Naive B cell (primary cell): ENCODE results near the gene CASP6. TPM values are rescaled to one million over a fixed set of nuclear protein-coding genes. Genes with fewer than 3 reads are reported as not detected.
"Not testable (repeated sequence)": the region's sequence is repeated elsewhere in the genome, so short reads cannot be mapped to it uniquely, and the experiment has no call there.

Source experiments
- ATAC-seq, 2 donors: fragments of 150-1000 bp; cut with Tn5 transposase; 2 replicates each; pipeline ENCODE4 v1.10.0; 2021; ENCODE audit warnings: low read depth in 2 of 2, mild to moderate bottlenecking in 2 of 2, moderate library complexity in 2 of 2
- DNase-seq: peaks from one replicate; pipeline ENCODE4 v3.0.0; 2022
- H3K27ac Mint-ChIP-seq, 6 donors: one replicate each; pipeline ENCODE4 v1.8.0; 2020 to 2022; ENCODE audit warnings: mild to moderate bottlenecking in 6 of 6, mixed read lengths in 6 of 6, moderate library complexity in 5 of 6, inconsistent platforms in 2 of 6
- H3K27me3 Mint-ChIP-seq, 3 donors: one replicate each; pipeline ENCODE4 v1.8.0; 2021 to 2022; ENCODE audit warnings: mixed read lengths in 3 of 3, mild to moderate bottlenecking in 1 of 3
- H3K36me3 Mint-ChIP-seq, 2 donors: one replicate each; pipeline ENCODE4 v1.8.0; 2020 to 2022; ENCODE audit warnings: mixed read lengths in 2 of 2, inconsistent platforms in 1 of 2, mild to moderate bottlenecking in 1 of 2
- H3K4me1 Mint-ChIP-seq, 3 donors: one replicate each; pipeline ENCODE4 v1.8.0; 2020 to 2022; ENCODE audit warnings: mixed read lengths in 3 of 3, inconsistent platforms in 1 of 3, mild to moderate bottlenecking in 1 of 3, moderate library complexity in 1 of 3
- H3K4me3 Mint-ChIP-seq, 8 donors: one replicate each; pipeline ENCODE4 v1.8.0; 2020 to 2022; ENCODE audit warnings: mild to moderate bottlenecking in 8 of 8, mixed read lengths in 8 of 8, moderate library complexity in 8 of 8, inconsistent platforms in 2 of 8
- H3K9me3 Mint-ChIP-seq, 7 donors: one replicate each; pipeline ENCODE4 v1.8.0; 2020 to 2022; ENCODE audit warnings: mixed read lengths in 7 of 7, mild to moderate bottlenecking in 5 of 7, inconsistent platforms in 2 of 7, moderate library complexity in 1 of 7
- polyA plus RNA-seq, 6 donors: library from polyadenylated mRNA; unstranded; fragments of 300-500 nt; fragmentation: Illumina TruSeq; gene quantifications; one replicate each; pipeline ENCODE4 v1.2.3, GENCODE V29; 2021; ENCODE audit warnings: low read depth in 6 of 6

Gene CASP6
- polyA plus RNA-seq, 6 donors from 2014 or later = 7.4 to 20.4 (median 16.0) TPM

DNA sequence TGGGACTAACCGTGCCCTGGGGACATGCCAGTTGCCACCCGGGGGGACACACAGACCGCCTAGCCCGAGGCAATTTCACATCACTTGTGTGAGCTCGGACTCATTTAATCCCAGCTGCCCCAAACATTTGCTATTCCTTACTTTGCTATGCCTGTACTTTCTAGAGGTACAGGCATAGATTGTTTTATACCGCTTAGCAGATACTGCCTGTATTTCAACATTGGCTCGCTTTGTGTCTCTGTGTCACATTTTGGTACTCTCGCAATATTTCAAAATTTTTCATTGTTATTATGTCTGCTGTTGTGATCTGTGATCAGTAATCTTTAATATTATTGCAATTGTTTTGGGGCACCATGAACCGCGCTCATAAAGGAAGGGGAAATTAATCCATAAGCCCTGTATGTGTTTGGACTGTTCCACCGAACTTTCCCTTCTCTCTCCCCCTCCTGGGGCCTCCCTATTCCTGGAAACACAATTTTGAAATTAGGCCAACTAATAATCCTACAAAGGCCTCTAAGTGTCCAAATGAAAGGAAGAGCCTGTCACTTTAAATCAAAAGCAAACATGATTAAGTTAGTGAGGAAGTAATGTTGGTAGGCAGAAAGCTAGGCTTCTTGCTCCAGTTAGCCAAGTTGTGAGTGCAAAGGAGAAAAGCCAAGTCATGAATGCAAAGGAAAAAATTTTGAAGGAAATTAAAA, 568 bp upstream of the CASP6 start:
- peak overlapping the region; percentile 63 to 88 (median 78) for H3K27ac Mint-ChIP-seq
- no peak for DNase-seq
- H3K36me3 Mint-ChIP-seq = no peaks in the 10 kb centered on the region
- no peaks in the 10 kb centered on the region for H3K9me3 Mint-ChIP-seq
- H3K27me3 Mint-ChIP-seq = no peaks in the 10 kb centered on the region
- H3K4me1 Mint-ChIP-seq = peaks cover 22 to 28% (median 23%) of the 10 kb centered on the region in 3 donors
- H3K4me3 Mint-ChIP-seq = peak overlapping the region; percentile 93 to 96 (median 95)
- no peak for ATAC-seq

DNA sequence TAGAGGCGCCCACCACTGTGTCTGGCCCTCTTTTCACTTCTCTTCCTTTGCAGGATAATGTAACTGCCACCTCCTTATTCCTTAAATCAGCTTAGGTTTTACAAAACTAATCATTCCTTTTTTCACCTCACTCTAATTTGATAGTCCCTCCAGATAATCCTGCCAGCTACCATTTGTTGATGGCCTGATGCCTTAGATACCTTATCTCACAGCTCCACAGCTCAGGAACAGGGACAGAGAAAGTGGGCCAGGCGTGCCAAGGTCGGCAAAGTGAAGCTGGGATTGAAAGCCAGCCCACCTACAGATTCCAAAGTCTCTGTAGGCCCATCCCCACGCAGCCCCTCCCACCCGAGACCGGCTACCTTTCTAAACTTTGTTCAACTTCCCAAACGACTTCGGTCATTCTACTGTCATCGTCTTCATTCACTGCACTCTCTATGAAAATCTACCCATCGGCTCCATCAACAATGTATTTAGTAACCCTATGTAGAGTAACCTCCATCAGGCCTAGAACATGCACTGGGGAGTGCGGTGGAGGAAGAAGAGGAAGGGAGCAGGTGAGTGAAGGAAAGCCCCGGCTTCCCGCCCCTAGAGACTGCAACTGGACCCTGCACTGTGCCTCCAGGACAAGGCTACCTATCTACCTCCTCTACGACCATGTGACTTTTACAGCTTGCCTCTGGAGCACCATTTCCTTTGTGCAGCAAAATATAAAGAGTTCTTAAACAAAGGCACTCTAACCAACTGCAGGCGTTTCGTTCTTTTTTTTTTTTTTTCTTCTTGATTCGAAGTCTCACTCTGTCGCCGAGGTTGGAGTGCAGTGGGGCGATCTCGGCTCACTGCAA, 1.5 kb downstream of the CASP6 start:
- Mint-ChIP-seq H3K4me1 (peaks cover 22 to 28% (median 23%) of the 10 kb centered on the region in 3 donors), H3K27me3 (no peaks in the 10 kb centered on the region), H3K4me3 (peak overlapping the region; percentile 93 to 96 (median 95)), H3K9me3 (no peaks in the 10 kb centered on the region), H3K27ac (peak overlapping the region in 5 of 6 donors; percentile 23 to 89 (median 67)), H3K36me3 (no peaks in the 10 kb centered on the region)
- DNase-seq (no peak), ATAC-seq (no peak)

DNA sequence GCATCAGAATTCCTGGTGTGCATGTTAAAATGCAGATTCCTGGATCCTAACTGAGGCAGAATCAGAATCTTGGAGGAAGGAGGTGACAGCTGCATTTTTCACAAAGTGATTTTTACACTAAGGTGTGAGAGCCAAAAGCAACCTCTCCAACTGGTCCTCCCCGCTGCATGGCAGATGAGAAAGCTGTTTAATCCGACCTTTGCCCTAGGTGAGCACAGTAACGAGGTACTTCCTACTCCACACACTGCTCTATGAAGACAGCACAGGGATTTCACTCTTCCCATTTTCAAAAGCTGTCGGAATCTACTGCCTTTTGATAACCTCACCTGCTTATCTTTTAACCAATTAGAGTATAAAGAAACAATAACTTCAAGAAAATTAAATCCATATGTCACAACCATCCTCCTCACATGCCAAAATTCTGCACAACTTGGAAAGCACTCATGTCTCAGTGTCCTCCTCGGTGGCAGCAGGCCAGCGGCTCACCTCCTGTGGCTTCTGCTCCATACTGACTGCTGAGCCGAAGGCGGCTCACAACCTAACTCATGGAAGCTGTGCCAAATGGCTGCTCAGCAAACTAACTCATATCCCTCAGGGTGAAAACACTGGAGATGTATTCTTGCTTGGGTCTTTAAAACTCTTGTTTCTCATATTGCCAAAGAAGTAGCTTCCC, 3.6 kb downstream of the CASP6 start:
- H3K27ac Mint-ChIP-seq = no peak overlapping the region
- peaks cover 22 to 28% (median 23%) of the 10 kb centered on the region in 3 donors for H3K4me1 Mint-ChIP-seq
- H3K36me3 Mint-ChIP-seq = no peaks in the 10 kb centered on the region
- no peaks in the 10 kb centered on the region for H3K27me3 Mint-ChIP-seq
- no peaks in the 10 kb centered on the region for H3K9me3 Mint-ChIP-seq
- DNase-seq (no peak), ATAC-seq (no peak)
- H3K4me3 Mint-ChIP-seq = no peak overlapping the region

DNA sequence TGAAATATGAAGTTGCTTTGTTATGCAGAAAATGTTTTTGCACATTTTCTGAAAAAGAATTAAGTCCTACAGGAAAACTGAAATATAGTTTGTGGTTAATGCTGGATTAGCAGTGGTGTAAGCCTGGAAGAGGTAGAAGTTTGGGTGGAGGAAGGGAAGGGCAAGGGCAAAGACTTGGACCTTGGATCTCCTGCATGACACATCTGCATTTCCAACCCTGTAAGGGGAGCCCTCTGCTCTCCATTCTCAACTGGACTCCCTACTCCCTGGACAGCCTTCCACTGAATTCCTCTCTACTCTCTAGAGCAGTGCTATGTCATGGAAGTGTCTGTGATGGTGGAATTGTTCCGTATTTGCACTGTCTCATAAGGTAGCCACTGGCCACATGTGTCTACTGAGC, 4.6 kb downstream of the CASP6 start:
- no peak for ATAC-seq
- Mint-ChIP-seq H3K36me3 (no peaks in the 10 kb centered on the region), H3K4me3 (no peak overlapping the region), H3K27ac (peak overlapping the region in 1 of 6 donors; percentile 30), H3K4me1 (peaks cover 17 to 22% (median 17%) of the 10 kb centered on the region in 3 donors), H3K9me3 (no peaks in the 10 kb centered on the region), H3K27me3 (no peaks in the 10 kb centered on the region)
- no peak for DNase-seq

DNA sequence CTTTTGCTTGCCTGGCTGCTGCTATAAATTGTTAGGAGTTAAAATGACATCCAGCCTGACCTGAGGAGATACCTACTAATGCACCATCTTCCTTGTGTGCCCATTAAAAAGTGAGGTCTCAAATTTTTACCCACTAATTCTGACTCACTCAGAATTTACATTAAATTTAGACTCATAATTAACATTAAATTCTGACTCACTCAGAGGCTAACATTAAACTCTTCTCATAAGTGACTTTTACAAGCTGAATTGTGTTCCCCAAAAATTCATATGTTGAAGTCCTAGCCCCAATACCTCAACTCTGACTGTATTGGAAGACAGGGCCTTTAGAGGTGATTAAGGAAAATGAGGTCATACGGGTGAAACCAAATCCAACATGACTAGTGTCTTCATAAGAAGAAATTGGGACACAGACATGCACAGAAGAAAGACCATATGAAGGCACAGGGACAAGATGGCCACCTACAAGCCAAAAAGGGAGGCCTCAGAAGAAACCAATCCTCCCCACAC, 11.8 kb downstream of the CASP6 start:
- DNase-seq = no peak
- no peaks in the 10 kb centered on the region for H3K27me3 Mint-ChIP-seq
- H3K4me3 Mint-ChIP-seq = peak overlapping the region in 1 of 8 donors; percentile 10
- ATAC-seq = no peak
- peaks cover 6 to 11% (median 11%) of the 10 kb centered on the region in 3 donors for H3K4me1 Mint-ChIP-seq
- peaks cover 16 to 29% of the 10 kb centered on the region in 2 donors for H3K36me3 Mint-ChIP-seq
- peak overlapping the region in 2 of 6 donors; percentile 53 to 78 for H3K27ac Mint-ChIP-seq
- H3K9me3 Mint-ChIP-seq = no peaks in the 10 kb centered on the region

DNA sequence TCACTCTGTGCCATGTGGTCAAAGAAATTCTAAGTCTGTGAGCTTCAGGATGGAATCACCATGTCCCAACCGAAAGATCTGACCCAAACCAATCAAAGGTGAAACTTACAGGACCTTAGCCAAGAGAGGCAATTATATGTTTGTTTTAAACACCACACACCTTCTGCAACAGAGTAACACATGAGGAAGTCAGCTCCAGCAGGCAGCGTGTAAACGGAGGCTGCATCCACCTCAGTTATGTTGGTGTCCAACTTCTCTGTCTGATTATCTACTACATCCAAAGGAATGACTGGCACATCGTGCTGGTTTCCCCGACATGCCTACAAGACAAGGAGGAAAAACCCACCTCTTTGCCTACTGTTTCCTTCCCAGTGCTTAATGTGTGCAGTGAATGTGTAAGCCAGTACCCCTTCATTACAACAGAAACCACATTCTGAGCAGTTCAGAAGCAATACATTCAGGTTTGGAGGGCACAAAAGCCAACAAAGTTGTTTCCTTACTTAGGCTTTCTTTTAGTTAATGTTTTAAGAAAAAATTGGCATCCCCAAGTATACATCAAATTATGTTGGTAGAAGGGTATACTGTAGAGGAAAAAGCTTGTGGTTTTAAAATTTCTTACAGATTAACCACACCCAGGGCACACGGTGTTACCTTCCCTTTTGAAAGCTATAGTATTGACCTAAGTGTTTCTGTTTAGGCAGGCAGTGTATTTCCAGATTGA, 12.4 kb downstream of the CASP6 start:
- Mint-ChIP-seq H3K27ac (peak overlapping the region in 4 of 6 donors; percentile 18 to 78 (median 46)), H3K4me1 (peaks cover 6 to 11% (median 11%) of the 10 kb centered on the region in 3 donors), H3K36me3 (peaks cover 16 to 29% of the 10 kb centered on the region in 2 donors), H3K4me3 (peak overlapping the region in 1 of 8 donors; percentile 19), H3K27me3 (no peaks in the 10 kb centered on the region), H3K9me3 (no peaks in the 10 kb centered on the region)
- DNase-seq = no peak
- peak in 1 of 2 donors; percentile 28 for ATAC-seq

DNA sequence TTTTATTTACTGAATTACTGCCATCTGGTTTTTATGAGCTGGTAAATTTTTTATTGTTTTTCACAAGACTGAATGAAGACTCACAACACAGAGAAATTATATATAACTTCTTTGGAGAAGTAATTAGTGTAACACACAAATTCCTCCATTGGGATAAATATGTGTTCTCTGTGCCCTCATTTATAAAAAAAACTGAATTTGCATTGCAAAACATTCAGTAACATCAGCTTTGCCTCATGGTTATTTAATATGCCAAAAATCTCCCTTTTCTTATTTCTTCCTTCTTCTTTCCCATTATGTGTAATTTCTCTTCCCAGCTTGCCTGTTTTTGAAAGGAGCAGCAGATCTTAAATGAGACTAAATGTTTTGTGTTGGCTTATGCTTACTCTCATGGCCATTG, 18.5 kb downstream of the CASP6 start:
- peaks cover 20 to 22% of the 10 kb centered on the region in 2 donors for H3K36me3 Mint-ChIP-seq
- peaks cover 0 to 14% (median 8%) of the 10 kb centered on the region in 3 donors for H3K4me1 Mint-ChIP-seq
- ATAC-seq (no peak), DNase-seq (no peak)
- H3K9me3 Mint-ChIP-seq = peaks cover 0 to 2% (median 0%) of the 10 kb centered on the region in 7 donors
- no peaks in the 10 kb centered on the region for H3K27me3 Mint-ChIP-seq
- no peak overlapping the region for H3K4me3 Mint-ChIP-seq
- no peak overlapping the region for H3K27ac Mint-ChIP-seq

DNA sequence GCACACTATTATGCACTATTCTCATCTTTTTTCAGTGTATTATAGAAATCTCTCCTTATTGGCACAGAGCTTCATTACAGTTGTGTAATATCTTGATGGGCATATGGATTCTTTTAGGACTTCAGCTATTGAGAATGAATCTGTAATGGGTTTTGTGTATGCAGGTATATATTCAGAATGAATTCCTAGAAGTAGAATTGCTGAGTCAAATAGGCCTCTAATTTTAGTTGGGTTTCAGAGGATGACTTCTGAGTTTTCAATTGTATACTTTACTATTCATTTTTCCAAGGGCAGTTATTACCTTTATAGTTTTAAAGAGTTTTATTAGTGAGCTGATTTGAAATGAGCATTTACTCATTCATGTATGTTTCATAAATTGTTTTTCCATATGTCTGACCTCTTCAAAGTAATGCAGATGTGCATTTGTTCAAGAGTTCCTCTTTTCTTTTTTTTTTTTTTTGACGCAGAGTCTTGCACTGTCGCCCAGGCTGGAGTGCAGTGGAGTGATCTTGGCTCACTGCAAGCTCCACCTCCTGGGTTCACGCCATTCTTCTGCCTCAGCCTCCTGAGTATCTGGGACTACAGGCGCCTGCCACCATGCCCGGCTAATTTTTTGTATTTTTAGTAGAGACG, 19.5 kb downstream of the CASP6 start:
- H3K4me3 Mint-ChIP-seq = no peak overlapping the region
- ATAC-seq = peak; percentile 43 to 66

DNA sequence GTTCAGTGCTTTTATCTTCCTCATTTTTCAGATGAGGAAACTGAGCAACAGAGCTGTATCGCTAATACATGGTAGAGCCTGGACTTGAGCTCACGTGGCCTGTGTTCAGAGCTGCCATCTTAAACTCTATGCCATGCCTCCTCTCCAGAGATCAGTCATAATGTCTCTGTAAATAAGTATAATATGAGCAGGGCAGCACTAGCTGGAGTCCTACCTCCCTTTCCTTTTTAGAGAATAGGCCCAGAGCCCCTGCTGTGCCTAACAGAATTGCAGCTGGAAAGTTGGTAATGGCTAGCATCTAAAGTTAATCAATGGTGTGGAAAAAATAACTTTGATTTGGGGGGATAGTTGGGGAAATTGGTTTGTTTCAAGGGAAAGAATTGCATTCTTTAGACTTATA, 20.4 kb downstream of the CASP6 start:
- no peak for DNase-seq
- ATAC-seq = no peak
- H3K27me3 Mint-ChIP-seq = no peaks in the 10 kb centered on the region
- peaks cover 17 to 20% of the 10 kb centered on the region in 2 donors for H3K36me3 Mint-ChIP-seq
- peaks cover 0 to 14% (median 8%) of the 10 kb centered on the region in 3 donors for H3K4me1 Mint-ChIP-seq
- H3K9me3 Mint-ChIP-seq = peaks cover 0 to 2% (median 0%) of the 10 kb centered on the region in 7 donors
- no peak overlapping the region for H3K4me3 Mint-ChIP-seq
- peak overlapping the region in 2 of 6 donors; percentile 64 to 68 for H3K27ac Mint-ChIP-seq

More for the DNA sequence above, 19.5 kb downstream of the CASP6 start:
- no peaks in the 10 kb centered on the region for H3K27me3 Mint-ChIP-seq
- H3K27ac Mint-ChIP-seq = peak overlapping the region in 4 of 6 donors; percentile 54 to 87 (median 74)
- no peak for DNase-seq
- peaks cover 0 to 2% (median 0%) of the 10 kb centered on the region in 7 donors for H3K9me3 Mint-ChIP-seq
- H3K4me1 Mint-ChIP-seq = peaks cover 0 to 14% (median 8%) of the 10 kb centered on the region in 3 donors
- peaks cover 20 to 22% of the 10 kb centered on the region in 2 donors for H3K36me3 Mint-ChIP-seq

DNA sequence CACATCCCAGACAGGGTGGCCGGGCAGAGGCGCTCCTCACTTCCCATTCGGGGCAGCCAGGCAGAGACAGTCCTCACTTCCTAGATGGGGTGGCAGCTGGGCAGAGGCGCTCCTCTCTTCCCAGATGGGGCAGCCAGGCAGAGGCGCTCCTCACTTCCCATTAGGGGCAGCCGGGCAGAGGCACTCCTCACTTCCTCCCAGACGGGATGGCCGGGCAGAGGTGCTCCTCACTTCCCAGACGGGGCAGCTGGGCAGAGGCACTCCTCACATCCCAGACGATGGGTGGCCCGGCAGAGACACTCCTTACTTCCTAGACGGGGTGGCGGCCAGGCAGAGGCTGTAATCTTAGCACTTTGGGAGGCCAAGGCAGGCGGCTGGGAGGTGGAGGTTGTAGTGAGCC, 24.3 kb downstream of the CASP6 start:
- H3K27me3 Mint-ChIP-seq, ATAC-seq, DNase-seq, H3K9me3 Mint-ChIP-seq, H3K4me3 Mint-ChIP-seq: not testable (repeated sequence)
- Mint-ChIP-seq H3K27ac (peak overlapping the region in 2 of 6 donors; percentile 24 to 49), H3K4me1 (peaks cover 0 to 14% (median 6%) of the 10 kb centered on the region in 3 donors), H3K36me3 (peaks cover 0 to 12% of the 10 kb centered on the region in 2 donors)

DNA sequence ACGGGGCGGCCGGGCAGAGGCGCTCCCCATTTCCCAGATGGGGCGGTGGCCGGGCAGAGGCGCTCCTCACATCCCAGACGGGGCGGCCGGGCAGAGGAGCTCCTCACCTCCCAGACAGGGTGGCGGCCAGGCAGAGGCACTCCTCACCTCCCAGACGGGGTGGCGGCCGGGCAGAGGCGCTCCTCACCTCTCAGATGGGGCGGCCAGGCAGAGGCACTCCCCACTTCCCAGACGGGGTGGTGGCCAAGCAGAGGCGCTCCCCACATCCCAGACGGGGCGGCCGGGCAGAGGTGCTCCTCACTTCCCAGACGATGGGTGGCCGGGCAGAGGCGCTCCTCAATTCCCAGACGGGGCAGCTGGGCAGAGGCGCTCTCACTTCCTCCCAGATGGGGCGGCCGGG, 24.8 kb downstream of the CASP6 start:
- not testable (repeated sequence) for ATAC-seq, H3K27me3 Mint-ChIP-seq, DNase-seq, H3K4me3 Mint-ChIP-seq, H3K9me3 Mint-ChIP-seq
- H3K4me1 Mint-ChIP-seq = peaks cover 0 to 11% (median 4%) of the 10 kb centered on the region in 3 donors
- H3K36me3 Mint-ChIP-seq = peaks cover 0 to 17% of the 10 kb centered on the region in 2 donors
- peak overlapping the region in 1 of 6 donors; percentile 49 for H3K27ac Mint-ChIP-seq

DNA sequence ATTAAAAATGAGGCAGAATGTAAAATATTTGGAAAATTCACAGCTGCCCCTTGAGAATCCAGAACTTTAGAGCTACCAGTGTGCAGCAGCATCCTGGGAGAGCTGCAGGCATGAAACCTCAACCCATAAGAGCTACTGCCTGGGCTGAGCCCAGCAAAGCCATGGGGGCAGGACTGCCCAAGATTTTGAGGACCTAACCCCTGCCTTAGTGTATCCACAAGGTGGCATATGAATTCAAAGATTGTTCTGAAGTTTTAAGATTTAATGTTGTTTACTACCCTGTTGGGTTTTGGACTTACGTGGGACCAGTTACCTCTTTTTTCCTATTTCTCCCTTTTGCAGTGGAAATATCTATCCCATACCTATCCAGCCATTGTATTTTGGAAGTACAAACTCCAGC, 26.4 kb downstream of the CASP6 start:
- Mint-ChIP-seq H3K36me3 (peaks cover 0 to 23% of the 10 kb centered on the region in 2 donors), H3K27me3 (no peaks in the 10 kb centered on the region), H3K27ac (peak overlapping the region in 1 of 6 donors; percentile 14), H3K4me1 (peaks cover 0 to 6% (median 0%) of the 10 kb centered on the region in 3 donors), H3K4me3 (no peak overlapping the region), H3K9me3 (peaks cover 0 to 5% (median 0%) of the 10 kb centered on the region in 7 donors)
- no peak for ATAC-seq
- no peak for DNase-seq
